ENCODE results near the gene MRC1.
A peak's percentile ranks its signal among the peaks of the same experiment; 100 is the strongest.
"Not testable (repeated sequence)": the region's sequence is repeated elsewhere in the genome, so short reads cannot be mapped to it uniquely, and the experiment has no call there.

The MRC1 gene

DNA sequence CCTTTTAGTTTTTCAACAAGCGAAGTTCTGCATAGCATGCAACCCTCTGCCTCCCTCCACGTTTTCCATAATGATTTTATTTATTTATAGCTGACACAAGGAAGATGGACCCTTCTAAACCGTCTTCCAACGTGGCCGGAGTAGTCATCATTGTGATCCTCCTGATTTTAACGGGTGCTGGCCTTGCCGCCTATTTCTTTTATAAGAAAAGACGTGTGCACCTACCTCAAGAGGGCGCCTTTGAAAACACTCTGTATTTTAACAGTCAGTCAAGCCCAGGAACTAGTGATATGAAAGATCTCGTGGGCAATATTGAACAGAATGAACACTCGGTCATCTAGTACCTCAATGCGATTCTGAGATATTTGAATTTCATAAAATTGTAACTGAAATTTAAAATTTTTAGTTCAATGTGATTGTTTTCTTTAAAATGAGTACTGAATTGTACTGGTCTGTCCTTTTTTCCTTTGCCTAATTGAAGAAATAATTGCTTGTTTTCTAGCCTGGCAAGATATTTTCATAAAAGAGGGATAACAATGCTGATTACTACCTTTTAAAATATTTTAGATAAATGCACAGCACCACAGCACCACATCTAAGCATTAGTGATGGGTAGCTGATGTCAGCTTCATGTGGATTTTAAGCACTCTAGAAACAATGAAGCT lies 101.1 kb downstream of the MRC1 start:
- DNase-seq: peak; percentile 64

DNA sequence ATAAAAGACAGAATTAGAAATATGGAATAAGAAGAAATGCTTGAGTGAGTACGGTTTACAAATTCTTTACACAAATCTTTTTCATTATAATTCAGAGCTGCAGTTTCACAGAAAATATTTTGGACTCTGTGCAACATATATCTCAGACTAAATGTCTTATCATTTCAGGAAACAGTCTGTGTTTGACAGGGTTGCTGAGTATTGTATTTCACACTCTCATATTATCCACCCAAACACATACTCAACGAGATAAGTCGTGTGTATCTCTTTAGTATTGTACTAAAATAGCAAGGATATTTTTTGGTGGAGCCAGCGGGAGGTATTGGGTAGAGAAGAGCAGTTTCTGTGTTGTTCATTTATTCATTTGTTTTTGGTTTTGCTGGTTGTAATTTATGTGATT lies 103.6 kb downstream of the MRC1 start:
- DNase-seq: no peak

DNA sequence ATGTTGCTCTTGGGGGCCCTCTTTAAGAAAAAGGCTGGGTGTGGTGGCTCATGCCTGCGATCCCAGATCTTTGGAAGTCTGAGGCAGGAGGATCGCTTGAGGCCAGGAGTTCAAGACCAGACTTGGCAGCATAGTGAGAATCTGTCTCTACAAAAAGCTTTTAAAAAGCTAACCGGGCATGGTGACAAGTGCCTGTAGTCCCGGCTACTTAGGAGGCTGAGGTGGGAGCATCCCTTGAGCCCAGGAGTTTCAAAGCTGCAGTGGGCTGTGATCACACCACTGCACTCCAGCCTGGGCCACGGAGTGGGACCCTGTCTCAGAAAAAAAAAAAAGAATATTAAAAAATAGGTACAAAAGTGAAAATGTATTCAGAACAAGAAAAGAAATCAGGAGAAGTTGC lies 104.5 kb downstream of the MRC1 start:
- DNase-seq: no peak

DNA sequence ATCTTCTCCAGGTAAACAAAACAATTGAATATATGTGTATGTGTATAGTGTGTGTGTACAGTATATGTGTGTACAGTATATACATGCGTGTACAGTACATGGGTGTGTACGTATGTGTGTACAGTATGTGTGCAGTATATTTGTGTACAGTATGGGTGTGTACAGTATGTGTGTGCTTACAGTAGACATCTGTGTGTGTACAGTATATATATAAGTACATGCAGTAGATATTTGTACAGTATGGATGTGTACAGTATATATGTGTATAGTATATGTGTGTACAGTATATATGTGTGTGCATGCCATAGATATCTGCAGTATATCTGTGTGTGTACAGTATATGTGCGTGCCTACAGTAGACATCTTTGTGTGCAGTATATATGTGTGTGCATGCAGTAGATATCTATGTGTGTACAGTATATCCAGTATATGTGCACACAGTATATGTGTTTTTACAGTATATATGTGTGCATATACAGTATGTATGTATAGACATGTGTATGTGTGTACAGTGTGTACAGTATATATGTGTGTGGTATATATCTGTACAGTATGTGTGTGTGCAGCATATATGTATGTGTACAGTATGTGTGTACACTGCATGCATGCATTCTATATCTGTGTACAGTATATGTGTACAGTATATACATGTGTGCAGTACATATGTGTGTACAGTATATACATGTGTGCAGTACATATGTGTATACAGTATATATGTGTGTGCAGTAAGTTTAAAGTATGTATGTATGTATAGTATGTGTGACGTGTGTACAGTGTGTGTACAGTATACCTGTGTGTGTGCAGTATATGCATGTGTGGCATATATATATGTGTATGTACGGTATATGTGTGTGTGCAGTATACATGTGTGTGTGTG lies 105.3 kb downstream of the MRC1 start:
- DNase-seq: no peak

DNA sequence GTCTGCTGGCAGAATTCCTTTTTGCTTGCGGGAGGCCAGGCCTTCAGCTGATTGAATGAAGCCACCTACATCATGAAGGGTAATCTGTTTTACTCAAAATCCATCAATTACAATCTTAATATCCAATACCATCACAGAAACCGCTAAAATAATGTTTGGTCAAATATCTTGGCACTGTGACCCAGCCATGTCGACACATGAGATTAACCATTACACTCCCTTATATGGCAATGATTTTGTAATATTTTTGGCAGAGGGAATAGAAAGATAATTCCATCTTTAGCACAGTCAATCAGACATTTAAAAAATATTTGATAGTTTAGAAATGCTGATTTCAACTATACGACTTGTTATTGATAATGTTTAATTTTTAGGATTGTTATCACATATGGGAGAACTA lies 106.0 kb downstream of the MRC1 start:
- DNase-seq: peak; percentile 6

DNA sequence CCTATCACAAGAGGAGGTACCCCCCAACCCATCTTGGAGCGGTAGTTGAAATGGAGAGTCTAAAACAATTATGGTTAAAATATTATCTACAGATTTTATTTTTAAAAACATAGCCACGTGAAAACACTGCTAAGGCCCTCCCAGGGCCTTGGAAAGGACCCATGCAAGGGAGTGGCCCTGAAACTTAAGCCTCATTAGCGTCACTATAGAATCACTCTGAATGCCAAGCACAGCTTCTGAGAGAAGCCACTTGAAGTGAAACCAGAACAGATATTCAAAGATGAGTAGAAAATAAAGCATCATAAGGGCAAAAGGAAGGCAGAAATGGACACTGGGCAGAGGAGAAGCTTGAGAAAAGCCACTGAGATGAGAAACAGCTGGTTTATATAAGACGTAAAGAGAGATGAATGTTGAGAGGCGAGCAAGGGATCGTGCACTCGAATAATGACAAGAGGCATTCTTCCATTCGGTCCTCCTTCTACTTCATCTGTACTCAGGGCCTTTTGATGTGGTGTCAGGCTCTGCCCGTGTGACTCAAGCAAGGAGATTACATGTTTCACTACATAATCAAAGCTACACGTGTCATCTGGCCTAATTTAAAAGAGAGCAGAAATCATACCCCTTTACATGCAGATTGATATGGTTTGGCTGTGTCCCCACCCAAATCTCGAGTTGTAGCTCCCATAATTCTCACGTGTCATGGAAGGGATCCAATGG lies 109.2 kb downstream of the MRC1 start:
- DNase-seq: no peak

DNA sequence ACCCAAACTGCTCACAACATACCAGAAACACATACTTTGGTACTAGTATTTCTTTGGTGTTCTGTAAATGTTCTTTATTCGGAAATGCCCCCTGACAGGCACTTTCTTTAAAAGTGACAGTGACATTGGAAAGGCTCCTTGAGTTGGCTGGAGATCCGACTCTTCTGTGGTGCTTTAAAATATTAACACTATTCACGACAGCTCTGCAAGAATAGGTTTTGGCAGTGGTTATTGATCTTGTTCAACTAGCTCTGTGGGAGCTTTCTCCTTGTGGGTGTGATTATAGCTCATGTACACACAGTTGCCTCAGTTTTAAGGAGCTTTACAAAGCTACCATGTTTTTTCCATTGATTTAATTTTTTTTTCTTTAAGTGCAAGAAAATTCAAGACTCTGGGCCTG lies 112.2 kb downstream of the MRC1 start:
- DNase-seq: no peak

DNA sequence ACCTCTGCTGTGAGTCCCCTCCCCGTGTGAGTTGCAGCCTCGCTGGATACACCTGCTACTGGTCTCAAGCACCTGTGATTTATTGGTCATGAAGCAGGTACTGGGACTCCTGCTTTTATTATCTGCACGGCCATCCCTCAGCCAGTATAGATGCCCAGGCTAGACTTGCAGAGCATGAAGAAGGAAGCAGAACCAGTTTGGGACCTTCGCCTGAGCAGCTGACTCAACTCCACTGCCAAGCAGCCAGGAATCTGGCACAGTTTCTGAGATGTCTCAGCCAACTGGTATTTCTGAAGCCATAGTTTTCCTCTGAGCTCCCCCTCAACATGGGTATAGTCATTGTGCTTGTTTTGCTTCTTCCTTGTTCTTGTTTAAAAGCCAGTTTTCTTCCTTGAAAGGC lies 114.6 kb downstream of the MRC1 start:
- peak; percentile 91 for DNase-seq

DNA sequence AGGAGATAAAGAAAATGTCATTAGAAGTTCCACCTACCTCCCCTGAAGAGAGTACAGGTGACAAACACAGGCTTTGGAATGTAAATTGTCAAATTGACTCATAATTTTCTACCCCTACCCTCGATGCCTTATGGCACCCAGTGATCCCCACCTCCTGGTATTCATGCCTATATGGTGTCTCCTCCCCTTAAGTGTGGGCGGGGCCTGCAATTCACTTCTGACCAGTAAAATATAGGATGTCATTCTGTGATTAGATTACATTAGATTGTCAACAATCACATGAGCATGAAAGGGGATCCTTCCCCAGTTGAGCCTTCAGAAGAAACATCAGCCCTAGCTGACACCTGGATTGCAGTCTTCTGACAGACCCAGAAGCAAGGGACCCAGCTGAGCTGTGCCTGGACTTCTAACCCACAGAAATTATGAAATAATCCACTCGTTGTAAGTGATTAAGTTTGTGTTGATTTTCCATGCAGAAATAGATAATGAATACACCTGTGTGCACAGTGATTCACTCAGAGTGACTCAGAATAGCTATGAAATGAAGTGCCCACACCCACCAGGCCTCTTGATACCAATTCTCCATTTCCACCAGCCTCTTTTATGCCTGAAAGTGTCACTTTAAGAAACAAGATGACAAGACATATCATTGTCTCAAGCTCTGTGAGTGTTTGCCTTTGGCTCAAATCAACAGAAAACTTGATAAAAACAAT lies 134.0 kb downstream of the MRC1 start:
- DNase-seq: no peak

DNA sequence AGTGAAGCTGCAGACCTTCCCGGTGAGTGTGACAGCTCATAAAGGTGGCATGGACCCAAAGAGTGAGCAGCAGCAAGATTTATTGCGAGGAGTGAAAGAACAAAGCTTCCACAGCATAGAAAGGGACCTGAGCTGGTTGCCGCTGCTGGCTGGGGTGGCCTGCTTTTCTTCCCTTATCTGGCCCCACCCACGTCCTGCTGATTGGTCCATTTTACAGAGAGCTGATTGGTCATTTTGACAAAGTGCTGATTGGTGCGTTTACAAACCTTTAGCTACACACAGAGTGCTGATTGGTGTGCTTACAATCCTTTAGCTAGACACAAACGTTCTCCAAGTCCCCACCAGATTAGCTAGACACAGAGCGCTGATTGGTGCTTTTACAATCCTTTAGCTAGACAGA lies 141.1 kb downstream of the MRC1 start:
- not testable (repeated sequence) for DNase-seq

DNA sequence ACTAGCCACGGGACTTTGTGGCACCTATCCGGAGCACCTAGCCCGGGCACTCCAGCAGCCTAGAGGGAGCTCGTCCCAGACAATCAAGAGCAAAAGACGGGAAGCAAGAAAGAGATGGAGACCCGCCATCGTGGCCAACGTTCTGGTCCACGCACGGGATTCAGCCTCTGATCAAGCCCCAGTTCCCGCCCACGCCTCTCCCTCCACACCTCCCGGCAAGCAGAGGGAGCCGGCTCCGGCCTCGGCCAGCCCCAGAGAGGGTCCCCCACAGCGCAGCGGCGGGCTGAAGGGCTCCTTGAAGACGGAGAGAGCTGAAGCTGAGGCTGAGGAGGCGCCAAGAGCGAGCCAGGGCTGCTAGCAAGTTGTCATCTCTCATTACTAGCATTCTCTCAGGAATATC lies 141.6 kb downstream of the MRC1 start:
- DNase-seq: no peak

DNA sequence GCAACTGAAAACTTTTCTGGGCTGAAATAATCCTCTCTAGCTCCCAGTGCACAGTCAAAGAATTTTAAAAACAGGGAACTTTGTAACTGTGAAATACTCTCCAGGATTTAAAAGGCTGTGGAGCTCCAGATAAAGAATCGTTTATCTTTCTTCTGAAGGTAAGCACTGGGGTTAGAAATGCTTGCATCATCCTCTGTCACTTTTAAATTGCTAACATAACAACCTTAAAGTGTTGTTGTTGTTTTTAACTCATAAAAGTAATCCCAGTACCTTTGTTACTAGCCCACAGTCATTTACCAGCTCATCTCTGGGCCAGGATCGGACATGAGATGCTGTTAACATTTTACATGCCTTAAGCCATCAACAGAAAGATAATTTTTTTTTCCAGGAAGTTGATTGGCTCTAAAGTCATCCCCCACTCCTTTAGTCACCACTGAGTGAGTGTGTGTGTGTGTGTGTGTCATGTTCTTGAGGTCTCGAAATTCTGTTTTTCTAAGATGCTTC lies 142.8 kb downstream of the MRC1 start, which contains the start of gene SLC39A12:
Gene SLC39A12 (plus strand): TSS at position 51 of the 504 bp plus-strand sequence. CDS start 1,359 bp downstream, outside the sequence.
- peak; percentile 71 for DNase-seq

DNA sequence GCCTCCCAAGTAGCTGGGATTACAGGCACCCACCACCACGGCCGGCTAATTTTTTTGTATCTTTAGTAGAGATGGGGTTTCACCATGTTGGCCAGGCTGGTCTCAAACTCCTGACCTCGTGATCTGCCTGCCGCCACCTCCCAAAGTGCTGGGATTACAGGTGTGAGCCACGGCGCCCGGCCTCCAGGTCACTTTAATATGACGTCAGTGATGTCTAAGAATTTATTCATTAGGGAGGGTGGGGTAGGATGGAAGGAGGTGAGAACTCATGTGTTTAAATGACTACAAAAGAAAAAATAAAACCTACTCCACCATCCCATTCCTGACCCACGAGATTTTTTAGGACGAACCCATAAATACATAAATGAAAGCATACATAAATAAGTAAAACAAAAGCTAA lies 145.2 kb downstream of the MRC1 start:
- DNase-seq: not testable (repeated sequence)

DNA sequence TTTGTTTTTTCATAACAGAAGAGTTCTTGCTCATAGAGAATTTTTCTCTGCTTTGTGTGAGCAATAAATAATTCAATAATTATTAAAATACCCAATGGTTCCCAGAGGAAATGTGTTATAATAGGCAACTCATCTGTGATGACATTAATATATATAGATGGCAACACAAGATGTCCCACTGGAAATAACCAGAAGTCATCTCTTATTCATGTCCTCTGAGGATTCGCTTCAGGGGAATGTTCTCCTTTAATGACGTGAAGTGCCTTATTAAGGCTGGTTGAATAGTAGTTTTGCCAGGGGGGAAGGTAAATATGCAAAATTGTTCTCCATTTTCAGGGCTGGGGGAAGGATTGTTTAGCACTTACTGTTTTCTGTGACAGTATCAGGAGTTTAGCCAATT lies 145.7 kb downstream of the MRC1 start:
- DNase-seq: peak; percentile 38

DNA sequence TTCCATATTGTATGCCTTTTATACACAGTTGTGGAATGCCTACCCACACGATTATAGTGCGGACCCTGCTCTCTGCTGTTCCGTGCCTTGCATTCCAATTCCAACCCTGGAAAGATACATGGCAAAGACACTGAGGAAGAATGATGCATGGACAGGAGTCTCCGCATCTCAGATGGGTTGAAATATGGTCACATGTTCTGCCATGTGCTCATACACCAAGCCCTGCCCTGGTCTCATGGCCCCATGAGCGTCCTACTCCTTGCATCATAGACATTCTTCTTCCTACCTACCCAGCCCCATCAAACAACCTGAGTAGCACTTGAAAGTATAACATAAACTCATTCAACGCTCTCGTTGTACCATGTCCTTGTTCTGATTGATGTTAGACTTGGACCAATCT lies 148.9 kb downstream of the MRC1 start:
- DNase-seq: no peak

DNA sequence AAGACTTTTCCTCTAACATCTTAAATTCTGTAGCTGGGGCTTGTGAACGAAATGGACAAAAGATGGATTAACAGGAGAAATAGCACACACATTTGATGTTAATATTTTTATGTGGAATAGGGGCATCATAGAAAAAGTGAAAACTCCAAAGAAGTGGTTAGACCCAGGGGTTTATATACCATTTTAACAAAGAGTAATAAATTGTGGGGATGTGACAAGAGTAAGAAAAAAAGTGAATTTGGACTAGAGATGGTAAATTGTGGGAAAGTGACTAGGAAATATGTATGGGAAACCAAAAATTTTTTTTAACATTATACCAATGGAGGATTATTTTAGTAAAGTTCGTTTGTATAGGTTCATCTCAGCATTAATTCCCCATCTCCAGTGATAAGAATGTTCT lies 150.7 kb downstream of the MRC1 start:
- DNase-seq: no peak

All from fibroblast of skin of scalp (primary cell).